Muscle of leg (tissue), 11 donors: Measurements from ENCODE around the gene MTCL1. TPM values are rescaled to one million over a fixed set of nuclear protein-coding genes. Genes with fewer than 3 reads are reported as not detected.

Source experiments
- DNase-seq: peaks from one replicate; pipeline ENCODE4 v3.0.0; 2013
- H3K27ac ChIP-seq: one replicate; pipeline ENCODE4 v1.5.1; 2013; ENCODE audit warnings: mild to moderate bottlenecking, low read length, control low read depth
- H3K27me3 ChIP-seq: one replicate; pipeline ENCODE4 v1.6.1; 2013; ENCODE audit warnings: low read length; ENCODE audit not compliant: control insufficient read depth, insufficient read depth
- H3K36me3 ChIP-seq: one replicate; pipeline ENCODE4 v1.6.1; 2013; ENCODE audit warnings: low read length; ENCODE audit not compliant: control insufficient read depth, insufficient read depth
- H3K4me1 ChIP-seq: one replicate; pipeline ENCODE4 v1.6.1; 2013; ENCODE audit warnings: low read length; ENCODE audit not compliant: control insufficient read depth, insufficient read depth
- H3K4me3 ChIP-seq: one replicate; pipeline ENCODE4 v1.5.1; 2013; ENCODE audit warnings: low read length, control low read depth
- H3K9me3 ChIP-seq: replicated peaks from 2 replicates; pipeline ENCODE4 v1.6.1; 2013; ENCODE audit warnings: low read depth, low read length; ENCODE audit not compliant: control insufficient read depth
- WGBS: methylation state at CpG from one replicate; pipeline ENCODE4 v1.1.5; 2013; ENCODE audit warnings: missing lambda C conversion rate; ENCODE audit not compliant: insufficient coverage; 5-methylcytosine and 5-hydroxymethylcytosine counted together
- polyA plus RNA-seq, 8 donors: library from polyadenylated mRNA; unstranded; fragments of 120-200 nt; gene quantifications; one replicate each; pipeline versions ENCODE4 v1.2.1 to v1.2.3, GENCODE V29; 2013; ENCODE audit warnings: inconsistent platforms in 1 of 8, low replicate concordance in 1 of 8; ENCODE audit not compliant: insufficient read length in 8 of 8, insufficient read depth in 1 of 8
- total RNA-seq: library from RNA; stranded (reverse); fragments of 120-200 nt; gene quantifications from one replicate; pipeline ENCODE4 v1.2.4, GENCODE V29; 2013

Gene MTCL1
- total and polyA plus RNA-seq, 9 donors: 14.9 to 45.4 (median 22.8) TPM

DNA sequence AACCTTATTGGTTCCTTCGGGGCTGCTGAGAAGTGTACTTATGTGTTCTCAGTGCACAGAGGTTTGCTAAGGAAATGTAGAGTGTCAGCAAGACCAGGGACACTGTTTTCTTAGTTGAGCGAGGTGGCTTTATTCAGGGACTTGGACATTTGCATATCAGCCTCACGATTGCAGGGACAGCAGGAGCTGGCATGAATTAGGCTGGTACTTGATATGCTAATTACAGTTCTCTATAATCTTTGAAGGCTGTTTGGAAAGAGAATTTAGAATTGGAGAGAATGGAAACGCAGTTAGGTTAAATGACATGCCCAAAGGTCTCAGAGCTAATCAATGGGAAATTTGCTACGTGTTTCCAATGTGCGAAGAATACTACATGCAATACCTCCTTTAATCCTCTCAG lies 18.7 kb upstream of the MTCL1 start:
- Histone ChIP-seq H3K27me3 (no peaks in the 10 kb centered on the region), H3K4me1 (peaks cover 7% of the 10 kb centered on the region), H3K4me3 (no peak overlapping the region), H3K27ac (no peak overlapping the region), H3K36me3 (no peaks in the 10 kb centered on the region), H3K9me3 (no peaks in the 10 kb centered on the region)
- no peak for DNase-seq
- 58% methylated on average over 3 of the region's 6 CpGs for WGBS

DNA sequence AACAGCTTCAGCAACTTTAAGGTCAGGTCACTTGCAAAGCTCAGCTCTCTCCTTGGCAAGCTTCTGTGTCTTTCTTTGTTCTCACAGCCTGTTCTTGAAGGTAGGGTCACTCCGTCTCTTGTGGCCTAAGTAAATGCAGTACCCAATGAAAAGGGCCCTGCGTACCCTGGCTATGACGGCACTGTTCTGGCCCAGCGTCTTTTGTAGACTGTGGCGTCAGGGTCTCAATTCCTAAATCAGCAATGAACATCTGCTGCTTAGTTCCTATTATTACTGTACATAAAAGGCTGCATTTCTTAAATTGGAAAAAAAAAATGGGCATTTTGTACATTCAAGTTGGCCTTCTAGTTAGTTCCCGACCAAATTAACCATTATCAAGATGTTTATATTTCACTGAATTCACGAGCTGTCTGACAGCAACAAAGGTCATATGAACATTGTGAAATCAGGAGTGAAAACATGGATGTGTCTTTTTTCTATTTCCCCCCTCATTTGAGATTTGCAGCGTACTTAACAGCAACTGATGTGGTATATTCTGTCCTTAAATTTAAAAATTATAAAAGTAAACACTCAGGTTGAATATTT lies 17.0 kb upstream of the MTCL1 start:
- Histone ChIP-seq H3K4me1 (peaks cover 7% of the 10 kb centered on the region), H3K9me3 (no peaks in the 10 kb centered on the region), H3K27ac (no peak overlapping the region), H3K36me3 (no peaks in the 10 kb centered on the region), H3K4me3 (no peak overlapping the region), H3K27me3 (no peaks in the 10 kb centered on the region)
- DNase-seq: no peak
- WGBS: 94% methylated on average over 2 of the region's 8 CpGs

DNA sequence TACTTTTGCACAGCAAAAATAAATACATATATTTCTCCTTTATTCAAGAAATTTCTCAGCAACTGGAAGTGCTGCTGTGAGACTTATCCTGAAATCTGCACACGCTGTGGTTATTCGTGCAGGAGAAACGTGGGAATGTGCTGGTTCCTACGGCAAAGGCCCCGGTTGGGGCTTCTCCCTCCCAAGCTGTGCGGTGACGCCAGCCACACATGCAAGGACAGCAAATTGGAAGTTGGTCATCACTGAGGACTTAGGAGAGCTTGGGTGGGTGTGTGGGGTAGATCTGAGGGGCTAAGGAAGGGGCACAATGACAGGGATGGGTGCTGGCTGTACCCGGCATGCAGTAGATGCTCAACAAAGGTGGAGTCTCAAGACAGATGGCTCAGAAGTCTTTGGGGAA lies 16.5 kb upstream of the MTCL1 start:
- WGBS: 85% methylated on average over 7 of the region's 8 CpGs
- no peak for DNase-seq
- H3K9me3 ChIP-seq: no peaks in the 10 kb centered on the region
- no peak overlapping the region for H3K27ac ChIP-seq
- peaks cover 7% of the 10 kb centered on the region for H3K4me1 ChIP-seq
- H3K36me3 ChIP-seq: no peaks in the 10 kb centered on the region
- H3K4me3 ChIP-seq: no peak overlapping the region
- no peaks in the 10 kb centered on the region for H3K27me3 ChIP-seq

DNA sequence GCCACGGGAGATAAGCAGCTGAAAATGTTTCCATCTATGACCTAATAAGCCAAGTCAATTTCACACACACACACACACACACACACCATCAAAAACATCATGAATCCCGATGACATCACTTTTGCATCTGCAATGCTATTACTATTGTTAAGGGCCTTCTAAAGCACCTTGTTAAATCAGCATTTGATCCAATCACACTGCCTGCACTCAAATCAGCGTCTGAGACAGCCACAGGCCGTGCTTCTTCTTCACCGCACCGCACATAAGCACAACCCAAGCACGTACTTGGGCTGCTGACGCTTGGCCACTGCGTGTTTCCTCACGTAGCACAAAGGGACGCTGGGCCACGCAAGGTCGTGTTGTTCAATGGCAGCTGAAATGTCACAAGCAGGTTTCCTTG lies 15.8 kb upstream of the MTCL1 start:
- no peak for DNase-seq
- no peak overlapping the region for H3K27ac ChIP-seq
- no peaks in the 10 kb centered on the region for H3K36me3 ChIP-seq
- WGBS: 86% methylated on average over 12 of the region's 13 CpGs
- H3K27me3 ChIP-seq: no peaks in the 10 kb centered on the region
- peaks cover 7% of the 10 kb centered on the region for H3K4me1 ChIP-seq
- no peaks in the 10 kb centered on the region for H3K9me3 ChIP-seq
- H3K4me3 ChIP-seq: no peak overlapping the region

DNA sequence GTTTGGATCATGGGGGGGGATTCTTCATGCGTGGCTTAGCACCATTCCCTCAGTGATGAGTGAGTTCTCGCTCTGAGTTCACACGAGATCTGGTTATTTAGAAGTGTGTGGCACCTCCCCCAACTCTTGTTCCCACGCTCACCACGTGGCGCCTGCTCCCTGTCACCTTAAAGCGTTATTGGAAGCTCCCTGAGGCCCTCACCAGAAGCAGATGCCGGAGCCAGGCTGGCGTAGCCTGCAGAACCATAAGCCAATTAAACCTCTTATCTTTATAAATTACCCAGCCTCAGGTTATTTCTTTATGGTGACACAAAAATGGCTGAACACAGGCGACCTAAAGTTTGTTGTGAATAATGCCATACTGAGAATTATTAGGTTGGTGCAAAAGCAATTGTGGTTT lies 10.5 kb upstream of the MTCL1 start:
- no peak for DNase-seq
- WGBS: 51% methylated on average over 5 of the region's 10 CpGs
- no peaks in the 10 kb centered on the region for H3K36me3 ChIP-seq
- H3K9me3 ChIP-seq: no peaks in the 10 kb centered on the region
- H3K27ac ChIP-seq: no peak overlapping the region
- H3K4me1 ChIP-seq: no peaks in the 10 kb centered on the region
- no peak overlapping the region for H3K4me3 ChIP-seq
- peaks cover 3% of the 10 kb centered on the region for H3K27me3 ChIP-seq

DNA sequence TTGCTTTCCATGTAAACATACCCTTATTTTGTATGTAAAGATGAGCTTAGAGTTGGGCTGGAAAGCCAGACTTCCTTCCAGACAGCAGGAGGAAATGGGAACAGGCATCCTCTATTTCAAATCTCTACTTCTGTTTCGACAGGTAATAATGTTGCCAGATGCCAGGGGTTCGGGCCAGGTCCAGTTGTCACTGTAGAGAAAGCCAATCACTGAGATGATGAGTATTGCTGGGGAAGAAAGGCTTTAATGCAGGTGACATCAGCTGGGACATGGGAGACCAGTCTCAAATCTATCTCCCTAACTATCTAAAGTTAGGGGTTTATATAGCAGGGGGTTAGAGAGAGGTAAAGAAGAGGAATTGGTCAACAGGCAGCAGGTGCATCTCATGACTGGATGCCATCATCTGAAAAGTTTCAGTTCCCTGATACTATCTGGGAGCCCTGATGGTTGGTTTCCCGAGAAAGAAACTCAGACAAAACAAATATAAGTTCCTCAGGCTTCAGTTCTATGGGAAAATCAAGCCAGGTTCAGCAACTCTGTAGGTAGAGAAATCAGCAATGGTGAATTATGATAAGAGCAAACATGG lies 9.3 kb upstream of the MTCL1 start:
- Histone ChIP-seq H3K4me3 (no peak overlapping the region), H3K36me3 (no peaks in the 10 kb centered on the region), H3K27me3 (peaks cover 3% of the 10 kb centered on the region), H3K9me3 (no peaks in the 10 kb centered on the region), H3K4me1 (no peaks in the 10 kb centered on the region), H3K27ac (no peak overlapping the region)
- DNase-seq: no peak
- no CpG with 5 or more reads among the region's 3 CpGs for WGBS

DNA sequence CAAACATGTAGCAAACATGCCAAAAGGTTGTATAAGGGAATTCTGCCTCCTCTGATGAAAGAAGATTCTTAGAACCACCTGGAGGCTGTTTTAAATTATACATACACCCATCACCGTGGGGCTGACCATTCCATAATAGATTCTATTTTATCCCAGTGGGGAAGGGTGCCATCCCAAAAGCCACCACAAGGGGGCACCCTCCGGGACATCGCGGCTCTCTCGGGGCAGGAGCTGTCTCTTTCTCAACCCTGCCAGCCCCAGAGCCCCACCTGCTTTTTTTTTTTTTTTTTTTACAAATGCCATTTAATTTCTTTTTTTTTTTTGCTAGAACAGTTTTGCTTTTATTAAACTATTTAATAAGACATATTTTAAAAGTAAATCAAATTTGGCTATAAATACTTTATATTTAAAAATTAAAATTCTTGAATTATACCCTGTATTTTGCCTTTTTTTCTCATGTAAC lies 8.6 kb upstream of the MTCL1 start:
- H3K36me3 ChIP-seq: no peaks in the 10 kb centered on the region
- peaks cover 6% of the 10 kb centered on the region for H3K27me3 ChIP-seq
- no peak overlapping the region for H3K4me3 ChIP-seq
- no peaks in the 10 kb centered on the region for H3K9me3 ChIP-seq
- DNase-seq: peak; percentile 68
- no peak overlapping the region for H3K27ac ChIP-seq
- peaks cover 4% of the 10 kb centered on the region for H3K4me1 ChIP-seq
- WGBS: 8% methylated on average over 2 of the region's 5 CpGs

DNA sequence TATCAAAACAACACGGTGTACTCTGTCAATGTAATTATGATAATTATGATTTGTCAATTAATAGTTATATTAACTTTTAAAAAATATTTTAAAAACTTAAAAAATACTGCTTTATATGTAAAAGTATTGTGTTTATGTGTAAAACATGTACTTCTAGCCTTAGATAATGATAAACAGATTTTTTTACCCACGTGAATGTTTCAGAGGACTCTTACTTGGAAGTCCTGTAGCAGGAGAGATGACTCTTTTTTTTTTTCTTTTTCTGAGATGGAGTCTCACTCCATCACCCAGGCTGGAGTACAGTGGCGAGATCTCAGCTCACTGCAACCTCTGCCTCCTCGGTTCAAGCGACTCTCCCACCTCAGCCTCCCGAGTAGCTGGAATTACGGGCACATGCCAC lies 6.2 kb upstream of the MTCL1 start:
- 83% methylated on average over 3 of the region's 7 CpGs for WGBS
- Histone ChIP-seq H3K4me1 (peaks cover 18% of the 10 kb centered on the region), H3K9me3 (no peaks in the 10 kb centered on the region), H3K27ac (no peak overlapping the region), H3K4me3 (no peak overlapping the region), H3K27me3 (peaks cover 21% of the 10 kb centered on the region), H3K36me3 (no peaks in the 10 kb centered on the region)
- no peak for DNase-seq

DNA sequence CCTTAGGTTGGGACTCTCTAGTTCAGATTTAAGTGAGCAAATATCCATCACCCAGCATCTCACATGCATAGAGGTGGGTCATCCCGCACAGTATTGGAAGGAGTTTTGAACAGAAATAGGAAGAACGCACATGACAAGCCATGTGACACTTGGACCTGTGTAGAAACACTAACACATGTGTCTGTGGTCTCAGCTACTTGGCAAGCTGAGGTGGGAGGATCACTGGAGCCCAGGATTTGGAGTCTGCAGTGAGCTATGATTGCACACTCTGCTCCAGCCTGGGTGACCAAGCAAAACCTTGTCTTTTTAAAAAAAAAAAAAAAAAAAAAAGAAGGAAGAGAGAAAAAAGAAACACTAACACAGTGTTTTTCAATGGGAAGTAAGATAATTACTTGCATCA lies 5.4 kb upstream of the MTCL1 start:
- Histone ChIP-seq H3K9me3 (no peaks in the 10 kb centered on the region), H3K27me3 (peaks cover 23% of the 10 kb centered on the region), H3K4me3 (no peak overlapping the region), H3K36me3 (no peaks in the 10 kb centered on the region), H3K4me1 (peaks cover 23% of the 10 kb centered on the region), H3K27ac (no peak overlapping the region)
- 56% methylated on average over 1 of the region's 2 CpGs for WGBS
- peak; percentile 41 for DNase-seq

DNA sequence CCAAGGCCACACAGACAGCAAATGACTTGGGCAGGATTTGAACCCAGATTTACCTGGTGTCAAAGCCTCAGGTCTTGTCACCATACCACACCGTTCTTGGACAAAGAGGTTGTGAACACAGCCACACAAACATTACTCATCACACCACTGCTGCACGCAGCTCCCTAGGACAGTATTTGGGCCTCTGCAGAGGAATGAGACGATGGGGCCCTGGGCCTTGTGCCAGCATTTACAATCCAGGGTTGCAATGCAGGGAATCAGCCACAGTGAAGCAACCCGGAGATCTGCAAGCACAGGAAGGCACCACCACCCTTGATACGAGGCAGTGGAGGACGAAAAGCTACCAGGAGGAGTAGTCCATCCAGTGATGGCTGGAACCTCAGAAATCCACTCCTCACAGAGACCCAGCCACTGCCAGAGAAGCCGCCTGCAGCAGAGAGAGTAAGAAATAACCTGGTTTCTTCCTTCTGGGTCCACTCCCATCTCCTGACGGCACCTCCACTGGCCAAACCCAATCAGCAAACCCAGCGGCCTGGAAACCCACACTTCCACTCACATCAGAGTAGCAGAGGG lies 3.7 kb upstream of the MTCL1 start:
- H3K27me3 ChIP-seq: peaks cover 26% of the 10 kb centered on the region
- H3K4me1 ChIP-seq: peaks cover 26% of the 10 kb centered on the region
- H3K27ac ChIP-seq: no peak overlapping the region
- no peak overlapping the region for H3K4me3 ChIP-seq
- H3K36me3 ChIP-seq: no peaks in the 10 kb centered on the region
- DNase-seq: peak; percentile 26
- WGBS: 31% methylated on average over 5 of the region's 9 CpGs
- H3K9me3 ChIP-seq: no peaks in the 10 kb centered on the region
